ENCODE measurements around the gene SLC45A3.

DNA sequence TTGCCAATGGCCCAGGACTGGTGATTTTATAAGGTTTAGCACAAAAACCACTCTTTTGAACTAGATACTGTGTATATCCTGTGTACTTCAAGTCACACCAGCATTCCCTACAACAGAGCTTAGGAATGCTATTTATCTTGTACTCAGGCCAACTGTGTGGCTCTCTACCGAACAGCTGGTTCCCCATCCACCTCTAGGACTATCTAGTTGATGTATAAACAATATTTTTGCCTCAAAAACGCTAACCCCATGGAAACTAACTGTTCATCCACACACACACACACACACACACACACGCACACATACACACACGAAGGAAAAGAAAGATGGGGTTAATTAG, 28.7 kb upstream of the SLC45A3 start:
- no peak for TF ChIP-seq CTCF (optimal IDR thresholded peaks at IDR 0.05 in 1 of 3, IDR thresholded peaks at IDR 0.05 in 1 of 3, conservative IDR thresholded peaks at IDR 0.05 in 1 of 3; ENCODE audit: extremely low read depth in 1 of 3, insufficient read depth in 2 of 3, low read length in 3 of 3)
- no peak for TF ChIP-seq EZH2 (IDR thresholded peaks at IDR 0.05; ENCODE audit: low read length)

Data from keratinocyte (primary cell).